GM12891 (cell line): ENCODE data around the gene GRIK4.
A peak's percentile ranks its signal among the peaks of the same experiment; 100 is the strongest.

Source experiments
- DNase-seq: peaks from one replicate; pipeline ENCODE4 v3.0.0; 2011; ENCODE audit warnings: low spot score; ENCODE audit not compliant: insufficient read length
- FAIRE-seq: peaks from 2 replicates; lab custom pipeline; 2011; peaks lifted over from hg19 to GRCh38; lab: Jason Lieb, UNC
- PAX5 ChIP-seq: IDR thresholded peaks from 2 replicates; pipeline ENCODE4 v1.6.1; 2011; ENCODE audit warnings: low read length, moderate library complexity, mild to moderate bottlenecking; ENCODE audit not compliant: insufficient read depth, severe bottlenecking
- POLR2A ChIP-seq: IDR thresholded peaks from 2 replicates; pipeline ENCODE4 v1.6.1; 2011; ENCODE audit warnings: low read depth, low read length, control low read depth
- POLR2AphosphoS5 ChIP-seq: IDR thresholded peaks from 2 replicates; pipeline ENCODE4 v1.6.1; 2011; ENCODE audit warnings: low read depth, low read length, control low read depth
- POU2F2 ChIP-seq: IDR thresholded peaks from 2 replicates; pipeline ENCODE4 v1.6.1; 2011; ENCODE audit warnings: low read depth, mild to moderate bottlenecking, control low read depth, low read length, moderate library complexity
- SPI1 ChIP-seq: IDR thresholded peaks from 2 replicates; pipeline ENCODE4 v1.6.1; 2011; ENCODE audit warnings: low read depth, low read length, control low read depth
- TAF1 ChIP-seq: IDR thresholded peaks from 2 replicates; pipeline ENCODE4 v1.6.1; 2011; ENCODE audit warnings: low read depth, low read length, control low read depth

The GRIK4 gene

GRCh38 chr11:120972621-120973020, 461.1 kb downstream of the GRIK4 start:
- TF ChIP-seq POU2F2 (no peak), POLR2AphosphoS5 (no peak), PAX5 (no peak), POLR2A (no peak), TAF1 (no peak), SPI1 (no peak)
- no peak for FAIRE-seq
- DNase-seq = no peak

DNA sequence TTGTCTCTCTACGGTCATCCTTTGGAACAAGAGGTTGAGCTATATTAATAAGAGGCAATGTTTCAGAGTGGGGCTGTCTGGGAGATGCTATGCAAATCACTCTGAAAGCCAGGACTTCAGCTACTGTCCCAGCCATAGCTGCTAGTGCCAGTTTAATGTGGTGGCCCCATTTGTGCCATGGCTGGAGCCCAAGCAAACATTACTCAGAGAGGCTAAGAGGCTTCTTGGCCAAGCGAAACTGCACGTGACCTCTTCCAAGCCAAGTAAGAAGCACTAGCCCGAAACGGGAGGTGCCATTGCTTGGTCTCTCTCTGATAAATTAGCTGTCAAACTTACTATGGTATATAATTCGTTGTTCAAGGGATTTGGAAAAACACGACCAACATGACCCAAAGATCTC, 462.0 kb downstream of the GRIK4 start:
- FAIRE-seq (no peak), DNase-seq (no peak)
- TF ChIP-seq TAF1 (no peak), POU2F2 (no peak), POLR2AphosphoS5 (no peak), PAX5 (no peak), SPI1 (no peak), POLR2A (no peak)

DNA sequence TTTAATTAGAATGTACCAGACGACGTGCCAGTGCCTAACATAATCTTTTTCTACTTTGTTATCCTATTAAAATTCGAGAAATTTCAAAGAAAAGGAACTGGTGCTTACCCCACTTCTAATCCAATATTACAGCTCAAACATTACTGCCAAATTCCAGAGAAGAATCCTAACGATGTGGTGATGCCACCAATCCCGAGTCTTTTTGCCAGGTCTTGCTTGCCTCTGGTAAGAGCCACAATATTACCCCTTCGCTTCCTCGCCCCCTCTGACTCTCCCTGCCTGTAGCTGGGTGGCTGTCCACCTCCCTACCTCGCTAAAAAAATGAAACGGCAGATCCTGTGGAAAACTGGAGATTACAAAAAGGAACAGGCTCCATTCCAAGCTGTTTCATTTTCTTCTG, 462.9 kb downstream of the GRIK4 start:
- TF ChIP-seq POLR2A (no peak), PAX5 (no peak), TAF1 (no peak), POU2F2 (no peak), POLR2AphosphoS5 (no peak), SPI1 (no peak)
- FAIRE-seq (no peak), DNase-seq (no peak)

DNA sequence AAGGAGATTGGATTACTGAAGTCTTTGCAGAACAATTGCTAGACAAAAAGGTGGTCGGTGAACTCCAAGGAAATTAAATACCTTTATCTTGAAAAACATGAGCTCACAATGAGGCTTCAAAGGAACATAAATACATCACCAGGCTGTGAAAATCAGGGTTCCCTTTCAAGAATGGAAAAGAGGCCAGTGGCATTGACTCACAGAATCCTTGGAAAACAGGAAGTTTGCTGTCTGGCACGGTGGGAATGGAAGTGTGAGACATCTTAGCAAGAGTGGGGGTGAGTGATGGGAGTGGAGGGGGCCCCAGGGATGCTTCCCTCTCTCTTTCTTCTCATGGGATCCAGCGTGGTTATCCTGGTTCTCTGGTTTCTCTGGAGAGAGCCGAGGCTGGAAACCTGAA, 463.4 kb downstream of the GRIK4 start:
- FAIRE-seq (no peak), DNase-seq (no peak)
- TF ChIP-seq POU2F2 = no peak
- TF ChIP-seq TAF1 = no peak
- TF ChIP-seq POLR2A = no peak
- no peak for TF ChIP-seq POLR2AphosphoS5
- TF ChIP-seq SPI1 = no peak
- no peak for TF ChIP-seq PAX5

DNA sequence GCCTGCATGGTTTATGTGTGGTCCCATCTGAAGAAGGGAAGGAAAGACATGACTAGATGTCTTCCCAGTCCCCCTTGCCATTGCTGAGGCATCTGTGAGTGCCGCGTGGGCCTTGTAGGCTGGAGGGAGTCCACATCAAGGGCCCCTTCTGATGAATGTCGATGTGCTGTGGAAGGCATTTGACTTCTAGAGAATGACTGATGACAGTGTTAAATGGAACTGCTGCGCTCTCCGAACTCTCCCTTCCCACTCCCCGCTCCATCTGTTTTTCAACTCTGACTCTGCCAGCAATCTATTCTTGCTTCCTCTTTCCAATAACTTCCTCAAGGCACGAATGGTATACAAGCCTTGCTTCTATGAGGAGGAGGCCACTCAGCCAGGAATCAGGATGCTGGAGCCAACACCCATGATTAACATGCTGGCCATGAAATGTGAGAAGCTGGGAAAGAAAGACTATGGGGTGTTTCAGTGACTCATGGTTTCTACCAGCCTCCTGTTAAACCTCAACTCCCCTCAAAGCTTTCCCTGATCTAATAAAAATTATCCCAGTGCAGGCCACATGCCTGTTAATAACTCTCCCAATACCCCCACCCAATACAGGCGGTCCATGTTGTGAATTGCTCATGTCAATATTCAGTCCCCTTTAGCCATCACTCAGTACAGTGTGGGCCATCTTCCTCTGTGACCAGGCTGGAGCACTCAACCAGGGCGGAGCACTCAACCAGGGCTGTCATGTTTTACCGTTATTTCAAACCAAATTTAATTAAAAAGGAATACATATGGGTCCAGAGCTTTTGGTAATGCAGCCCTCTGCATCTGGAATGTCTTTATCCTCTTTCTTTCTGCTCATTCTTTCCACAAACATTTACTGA, 466.0 kb downstream of the GRIK4 start:
- TF ChIP-seq POLR2AphosphoS5 = no peak
- no peak for TF ChIP-seq TAF1
- no peak for TF ChIP-seq SPI1
- DNase-seq = no peak
- FAIRE-seq = no peak

DNA sequence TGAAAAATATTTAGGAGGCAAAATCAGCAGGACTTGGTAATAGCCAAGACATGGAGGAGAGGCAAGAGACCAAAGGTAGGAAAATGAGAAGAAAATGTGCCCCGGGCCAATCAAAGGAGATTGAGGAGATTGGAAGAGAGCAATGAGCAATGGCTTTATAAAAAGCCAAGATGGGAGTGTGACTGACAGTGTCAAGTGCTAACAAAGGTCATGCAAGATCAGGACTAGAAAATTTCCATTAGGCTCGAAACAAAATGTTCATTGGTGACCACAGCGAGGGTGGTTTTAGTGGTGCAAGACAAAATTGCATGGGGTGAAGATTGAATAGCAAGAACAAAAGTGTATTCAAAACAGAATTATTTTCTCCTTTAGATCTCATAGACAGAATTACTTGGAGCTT, 467.2 kb downstream of the GRIK4 start:
- FAIRE-seq (no peak), DNase-seq (no peak)
- TF ChIP-seq SPI1 (no peak), TAF1 (no peak), POLR2A (no peak), POLR2AphosphoS5 (no peak), PAX5 (no peak), POU2F2 (no peak)

DNA sequence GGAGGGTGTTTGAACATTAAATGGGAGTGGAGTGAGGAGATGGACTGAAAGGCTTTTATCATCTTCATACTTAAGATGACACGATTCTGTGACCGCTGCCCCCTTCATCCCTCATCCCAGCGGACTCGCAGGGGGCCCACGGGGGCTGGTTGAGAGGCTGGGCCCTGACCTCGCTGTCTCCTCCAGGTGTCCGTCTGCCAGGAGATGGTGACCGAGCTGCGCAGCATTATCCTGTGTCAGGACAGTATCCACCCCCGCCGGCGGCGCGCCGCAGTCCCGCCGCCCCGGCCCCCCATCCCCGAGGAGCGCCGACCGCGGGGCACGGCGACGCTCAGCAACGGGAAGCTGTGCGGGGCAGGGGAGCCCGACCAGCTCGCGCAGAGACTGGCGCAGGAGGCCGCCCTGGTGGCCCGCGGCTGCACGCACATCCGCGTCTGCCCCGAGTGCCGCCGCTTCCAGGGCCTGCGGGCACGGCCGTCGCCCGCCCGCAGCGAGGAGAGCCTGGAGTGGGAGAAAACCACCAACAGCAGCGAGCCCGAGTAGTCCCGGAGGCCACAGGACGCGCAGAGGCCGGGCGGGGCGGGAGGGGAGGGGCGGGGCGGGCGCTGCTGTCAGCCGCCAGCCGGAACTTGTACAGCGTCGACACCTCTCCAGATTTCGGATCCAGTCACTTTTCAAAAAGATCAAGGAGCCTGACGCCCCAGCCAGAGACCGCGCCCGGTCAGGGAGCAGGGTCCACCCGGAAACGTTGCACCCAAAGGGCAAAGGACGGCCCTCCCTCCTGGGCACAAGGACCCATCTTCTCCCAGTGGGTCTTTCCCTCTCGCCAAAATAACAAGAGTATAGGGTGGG, 474.4 kb downstream of the GRIK4 start:
- TF ChIP-seq POLR2A = no peak
- DNase-seq = peak; percentile 45
- FAIRE-seq = peak; percentile 38

GRCh38 chr11:120988603-120989002, 477.1 kb downstream of the GRIK4 start:
- DNase-seq (no peak), FAIRE-seq (no peak)
- TF ChIP-seq POU2F2 = no peak
- TF ChIP-seq POLR2A = no peak
- TF ChIP-seq PAX5 = no peak

DNA sequence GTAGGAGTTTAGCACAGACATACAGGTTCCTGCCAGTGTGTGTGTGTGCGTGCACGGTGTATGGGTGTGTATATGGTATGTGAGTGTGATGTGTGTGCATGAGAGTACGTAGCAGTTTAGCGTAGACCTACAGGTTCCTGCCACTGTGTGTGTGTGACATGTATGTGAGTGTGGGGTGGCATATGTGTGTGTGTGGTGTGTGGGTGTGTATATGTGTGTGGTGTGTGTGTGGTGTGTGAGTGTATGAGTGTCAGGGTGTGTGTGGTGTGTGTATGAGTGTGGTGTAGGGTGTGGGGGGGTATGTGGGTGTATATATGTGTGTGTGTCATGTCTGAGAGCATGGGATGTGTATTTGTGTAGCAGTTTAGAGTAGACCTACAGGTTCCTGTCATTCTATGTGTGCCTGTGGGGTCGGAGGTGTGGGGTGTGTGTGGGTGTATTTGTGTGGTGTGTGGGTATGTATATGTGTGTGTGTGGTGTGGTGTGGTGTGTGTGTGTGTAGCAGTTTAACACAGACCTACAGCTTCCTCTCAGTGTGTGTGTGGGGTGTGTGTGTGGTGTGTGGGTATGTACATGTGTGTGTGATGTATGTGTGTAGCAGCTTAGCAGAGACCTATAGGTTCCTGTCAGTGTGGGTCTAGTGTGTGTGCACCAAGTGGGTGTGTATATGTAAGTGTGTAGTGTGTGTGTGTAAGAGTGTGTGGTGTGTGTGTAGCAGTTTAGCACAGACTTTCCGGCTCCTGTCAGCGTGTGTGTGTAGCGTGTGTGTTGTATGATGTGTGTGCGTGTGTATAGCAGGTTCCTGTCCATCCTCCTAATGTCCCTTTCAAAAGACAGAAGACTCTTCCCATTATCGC, 480.5 kb downstream of the GRIK4 start:
- no peak for TF ChIP-seq SPI1
- TF ChIP-seq POLR2AphosphoS5 = no peak
- no peak for TF ChIP-seq POU2F2
- TF ChIP-seq PAX5 = no peak
- no peak for TF ChIP-seq TAF1
- TF ChIP-seq POLR2A = no peak
- FAIRE-seq = peak; percentile 63
- no peak for DNase-seq
